HepG2 (cell line): Measurements from ENCODE around the gene ACE. TPM values are rescaled to one million over a fixed set of nuclear protein-coding genes. Genes with fewer than 3 reads are reported as not detected.

Source experiments
- ATAC-seq: fragments of 200-7000 bp; cut with Tn5 transposase; 3 replicates; pipeline ENCODE4 v1.9.1; 2020; ENCODE audit warnings: mild to moderate bottlenecking, moderate library complexity
- BruUV-seq: library from RNA; stranded (reverse); fragments of 400-500 nt; replicated peaks from 2 replicates; lab custom pipeline; 2021; lab: Mats Ljungman, UMichigan
- CTCF ChIA-PET: fragments of 300-600 bp; formaldehyde crosslinking; extraction: SDS; loops from one replicate; lab custom pipeline; 2021; ENCODE audit warnings: low total read pairs, inconsistent platforms, low intra/inter-chr PET ratio; lab: Yijun Ruan, JAX
- POLR2A ChIA-PET: fragments of 350-600 bp; sonication (Branson Sonifier 250); formaldehyde crosslinking; loops from one replicate; lab custom pipeline; 2020; ENCODE audit warnings: antibody characterized with exemption, inconsistent platforms; lab: Yijun Ruan, JAX
- DNase-seq: peaks from one replicate; pipeline ENCODE4 v3.0.0-alpha.2; 2015; ENCODE audit warnings: low spot score
- FAIRE-seq: peaks from 3 replicates; lab custom pipeline; 2011; peaks lifted over from hg19 to GRCh38; lab: Jason Lieb, UNC
- H2AFZ ChIP-seq: one replicate; pipeline ENCODE4 v1.6.1; 2011; ENCODE audit warnings: low read length, inconsistent platforms
- H3K27ac ChIP-seq: fragments of 300-600 bp; 3 replicates; pipeline ENCODE4 v1.8.0; 2011; ENCODE audit warnings: mixed run types, mild to moderate bottlenecking, mixed read lengths, low read length, inconsistent platforms; ENCODE audit not compliant: insufficient read depth; ENCODE audit errors: extremely low read length
- H3K27me3 ChIP-seq, 2 experiments: fragments of 200-600 bp in 1 of 2; 2 replicates in 1 of 2; 3 replicates in 1 of 2; pipeline versions ENCODE4 v1.6.0 to v1.8.0; 2011; ENCODE audit warnings: low read length in 2 of 2, mild to moderate bottlenecking in 2 of 2, moderate library complexity in 2 of 2, inconsistent platforms in 1 of 2; ENCODE audit not compliant: insufficient read depth in 2 of 2, control insufficient read depth in 1 of 2
- H3K36me3 ChIP-seq, 2 experiments: fragments of 200-600 bp in 1 of 2; replicated peaks in 1 of 2; 2 replicates in 1 of 2; 3 replicates in 1 of 2; pipeline versions ENCODE4 v1.5.1 to v1.8.0; 2011; ENCODE audit warnings: low read length in 2 of 2, inconsistent platforms in 1 of 2; ENCODE audit not compliant: insufficient read depth in 2 of 2, control insufficient read depth in 1 of 2
- H3K4me1 ChIP-seq: 2 replicates; pipeline ENCODE4 v1.5.1; 2012; ENCODE audit warnings: low read length, inconsistent platforms; ENCODE audit not compliant: insufficient read depth
- H3K4me2 ChIP-seq: 2 replicates; pipeline ENCODE4 v1.6.0; 2011; ENCODE audit warnings: low read depth, low read length, inconsistent platforms
- H3K4me3 ChIP-seq, 3 experiments: fragments of 200-600 bp in 1 of 3; sonication (generic), shearing (Covaris generic) in 1 of 3; replicated peaks in 1 of 3; 2 replicates each; pipeline ENCODE4 v1.5.1; 2011 to 2016; ENCODE audit warnings: low read length in 3 of 3, inconsistent platforms in 2 of 3, low read depth in 2 of 3, mild to moderate bottlenecking in 2 of 3, control low read depth in 1 of 3, mixed read lengths in 1 of 3; ENCODE audit not compliant: insufficient read depth in 1 of 3
- H3K79me2 ChIP-seq: one replicate; pipeline ENCODE4 v1.6.1; 2011; ENCODE audit warnings: low read length, inconsistent platforms; ENCODE audit not compliant: insufficient read depth
- H3K9ac ChIP-seq: 2 replicates; pipeline ENCODE4 v1.6.0; 2011; ENCODE audit warnings: mild to moderate bottlenecking, low read depth, low read length, inconsistent platforms; ENCODE audit not compliant: insufficient read depth
- H3K9me3 ChIP-seq: 2 replicates; pipeline ENCODE4 v1.5.1; 2012; ENCODE audit warnings: mild to moderate bottlenecking, low read length
- H4K20me1 ChIP-seq: 2 replicates; pipeline ENCODE4 v1.6.0; 2011; ENCODE audit warnings: inconsistent platforms, mild to moderate bottlenecking, low read length, moderate library complexity; ENCODE audit not compliant: insufficient read depth
- ARID5B ChIP-seq: IDR thresholded peaks from 2 replicates; pipeline ENCODE4 v1.4.0; 2020; ENCODE audit warnings: mild to moderate bottlenecking, missing genetic modification reagents
- ATF4 ChIP-seq, 2 experiments: fragments of 450-650 bp in 1 of 2; sonication (generic) in 1 of 2; formaldehyde crosslinking; IDR thresholded peaks; 2 replicates each; pipeline versions ENCODE4 v1.5.0 to v1.8.0; 2020 to 2022; ENCODE audit warnings: mild to moderate bottlenecking in 1 of 2, missing genetic modification reagents in 1 of 2
- BCL6 ChIP-seq: IDR thresholded peaks from 2 replicates; pipeline ENCODE4 v1.6.1; 2016; ENCODE audit warnings: missing genetic modification reagents, missing compliant biosample characterization
- BORCS8-MEF2B ChIP-seq: sonication (generic); formaldehyde crosslinking; IDR thresholded peaks from 2 replicates; pipeline ENCODE4 v1.8.0; 2022; ENCODE audit warnings: mild to moderate bottlenecking, missing genetic modification reagents
- CEBPB ChIP-seq: IDR thresholded peaks from 2 replicates; pipeline ENCODE4 v1.6.1; 2011; ENCODE audit warnings: low read depth, low read length, improper control_type of control experiment, borderline replicate concordance
- CEBPG ChIP-seq: IDR thresholded peaks from 2 replicates; pipeline ENCODE4 v1.6.1; 2016
- DPF2 ChIP-seq: sonication (generic); formaldehyde crosslinking; IDR thresholded peaks from 2 replicates; pipeline ENCODE4 v1.4.0; 2020; ENCODE audit warnings: mild to moderate bottlenecking, low read depth, missing genetic modification reagents, borderline replicate concordance
- HNF4A ChIP-seq: sonication (generic); formaldehyde crosslinking; IDR thresholded peaks from 2 replicates; pipeline ENCODE4 v1.4.0; 2020; ENCODE audit warnings: missing genetic modification reagents
- RBAK ChIP-seq: sonication (generic); formaldehyde crosslinking; IDR thresholded peaks from 2 replicates; pipeline ENCODE4 v1.5.1; 2020; ENCODE audit warnings: mild to moderate bottlenecking, missing genetic modification reagents
- REPIN1 ChIP-seq: sonication (generic); formaldehyde crosslinking; IDR thresholded peaks from 2 replicates; pipeline ENCODE4 v1.8.0; 2022; ENCODE audit warnings: missing genetic modification reagents, low read depth, mild to moderate bottlenecking, borderline replicate concordance
- ZC3H13 ChIP-seq: sonication (generic); formaldehyde crosslinking; IDR thresholded peaks from 2 replicates; pipeline ENCODE4 v1.8.1; 2023; ENCODE audit warnings: mild to moderate bottlenecking, missing genetic modification reagents, moderate library complexity
- ZEB1 ChIP-seq: IDR thresholded peaks from 2 replicates; pipeline ENCODE4 v1.6.1; 2012; ENCODE audit warnings: mild to moderate bottlenecking, low read depth, inconsistent platforms; ENCODE audit not compliant: insufficient replicate concordance
- ZNF367 ChIP-seq: sonication (generic); formaldehyde crosslinking; IDR thresholded peaks from 2 replicates; pipeline ENCODE4 v1.4.0; 2020; ENCODE audit warnings: missing genetic modification reagents, borderline replicate concordance
- ZNF512B ChIP-seq: sonication (generic); formaldehyde crosslinking; IDR thresholded peaks from 2 replicates; pipeline ENCODE4 v1.5.1; 2020; ENCODE audit warnings: missing genetic modification reagents, mild to moderate bottlenecking, borderline replicate concordance
- ZNF770 ChIP-seq: sonication (generic); formaldehyde crosslinking; IDR thresholded peaks from 2 replicates; pipeline ENCODE4 v1.5.0; 2020; ENCODE audit warnings: mild to moderate bottlenecking, missing genetic modification reagents
- WGBS: methylation state at CpG from one replicate; pipeline ENCODE4 v1.1.6; 2017; ENCODE audit warnings: low lambda C conversion rate; 5-methylcytosine and 5-hydroxymethylcytosine counted together
- in situ Hi-C: cut with HindIII; loops from 2 replicates; pipeline ENCODE4 v1.10.0; 2017; ENCODE audit warnings: low pct_unique_long_range_greater_than_20kb; ENCODE audit not compliant: extremely low pct_ligation_motif_present
- intact Hi-C: fragments of 100-400 bp; cut with micrococcal nuclease; formaldehyde crosslinking; loops from one replicate; pipeline ENCODE4 v1.10.0; 2022; ENCODE audit not compliant: unreplicated experiment
- polyA plus RNA-seq, 8 experiments: library from polyadenylated mRNA; depleted of rRNA in 3 of 8; stranded (reverse) in 7 of 8; unstranded in 1 of 8; fragments of >200 nt; fragmentation: Illumina TruSeq in 4 of 8; extraction: Trizol in 4 of 8; gene quantifications; 2 replicates each; pipeline versions ENCODE4 v1.2.1 to v1.2.3, GENCODE V29; 2011 to 2016; ENCODE audit warnings: low read depth in 4 of 8, missing spikeins in 1 of 8, mixed read lengths in 1 of 8; ENCODE audit not compliant: insufficient read depth in 1 of 8
- total RNA-seq, 5 experiments: library from RNA; depleted of rRNA; stranded (reverse); fragments of >200 nt; fragmentation: Illumina TruSeq; extraction: Trizol; gene quantifications; 2 replicates each; pipeline ENCODE4 v1.2.3, GENCODE V29; 2016; ENCODE audit warnings: low read depth in 1 of 5

The ACE gene
- total and polyA plus RNA-seq, 2 of the 13 experiments (the other 11 are each of a cell fraction or from before 2014, with no cell fraction given): 0.08 to 0.13 TPM

GRCh38 chr17:63547083-63547523 is 70.2 kb downstream of the ACE start:
- WGBS: 29% methylated on average over 5 of the region's 5 CpGs
- Histone ChIP-seq H4K20me1 (peaks cover 3% of the 10 kb centered on the region), H3K27me3 (peaks cover 4 to 8% of the 10 kb centered on the region in 2 experiments; a peak in 4 of 5 replicates), H3K9ac (no peak overlapping the region), H3K36me3 (no peaks in the 10 kb centered on the region), H3K4me2 (no peak overlapping the region), H3K4me3 (no peak overlapping the region), H2AFZ (no peak overlapping the region), H3K27ac (no peak overlapping the region), H3K4me1 (peaks cover 59% of the 10 kb centered on the region), H3K9me3 (no peaks in the 10 kb centered on the region), H3K79me2 (peaks cover 15% of the 10 kb centered on the region)
- DNase-seq (no peak), ATAC-seq (no peak), FAIRE-seq (no peak)
- intact Hi-C loops: no loop called here
- in situ Hi-C loops: no loop called here
- CTCF ChIA-PET: no interaction called here
- POLR2A ChIA-PET: no interaction called here
- no TSS peak for BruUV-seq
- peak; percentile 58 for TF ChIP-seq ARID5B (CRISPR knock-in tag)
- TF ChIP-seq BORCS8-MEF2B (CRISPR knock-in tag): no peak
- peak; percentile 92; the same call in 1 of the 2 replicates for TF ChIP-seq ZNF770 (CRISPR knock-in tag)
- TF ChIP-seq CEBPB: peak; percentile 80
- TF ChIP-seq ZEB1: peak; percentile 71
- peak; percentile 23; the same call in 1 of the 2 replicates for TF ChIP-seq BCL6 (CRISPR knock-in tag)
- TF ChIP-seq REPIN1 (CRISPR knock-in tag): 0 out of 2 replicates have a peak, but pooled peaks have one; percentile 3
- peak in 1 of 2 experiments; percentile 51; a peak in 1 of 4 replicates for TF ChIP-seq ATF4 (CRISPR knock-in tag; IDR thresholded peaks at IDR 0.05)
- no peak for TF ChIP-seq ZC3H13 (CRISPR knock-in tag)
- no peak for TF ChIP-seq RBAK (CRISPR knock-in tag)
- peak; percentile 84 for TF ChIP-seq CEBPG
- TF ChIP-seq ZNF512B (CRISPR knock-in tag): no peak
- TF ChIP-seq DPF2 (CRISPR knock-in tag): 0 out of 2 replicates have a peak, but pooled peaks have one; percentile 12
- no peak for TF ChIP-seq ZNF367 (CRISPR knock-in tag)
- peak; percentile 74 for TF ChIP-seq HNF4A (CRISPR knock-in tag)
